Measurements from ENCODE around the gene SLC51B.

DNA sequence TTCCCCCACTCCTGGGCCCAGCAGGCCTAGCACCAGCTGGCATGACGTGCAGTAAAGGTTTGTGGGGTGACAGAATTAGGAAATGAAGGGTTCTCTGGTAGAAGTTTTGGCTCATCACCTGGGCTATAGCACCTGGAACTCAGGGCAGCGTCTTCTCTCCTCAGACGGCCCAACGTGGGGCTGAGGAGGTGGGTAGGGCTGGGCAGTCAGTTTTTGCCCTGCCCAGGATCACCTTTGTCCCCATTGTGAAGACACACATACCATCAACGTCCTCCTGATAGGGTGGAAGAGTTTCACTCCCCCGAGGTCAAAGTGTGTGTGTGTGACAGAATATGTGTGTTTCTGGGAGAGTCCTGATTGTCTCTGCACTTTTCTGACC is 43.4 kb downstream of the SLC51B start:
- no peak for TF ChIP-seq EZH2 (IDR thresholded peaks at IDR 0.05; ENCODE audit: borderline replicate concordance)
- TF ChIP-seq, protein P1, sequence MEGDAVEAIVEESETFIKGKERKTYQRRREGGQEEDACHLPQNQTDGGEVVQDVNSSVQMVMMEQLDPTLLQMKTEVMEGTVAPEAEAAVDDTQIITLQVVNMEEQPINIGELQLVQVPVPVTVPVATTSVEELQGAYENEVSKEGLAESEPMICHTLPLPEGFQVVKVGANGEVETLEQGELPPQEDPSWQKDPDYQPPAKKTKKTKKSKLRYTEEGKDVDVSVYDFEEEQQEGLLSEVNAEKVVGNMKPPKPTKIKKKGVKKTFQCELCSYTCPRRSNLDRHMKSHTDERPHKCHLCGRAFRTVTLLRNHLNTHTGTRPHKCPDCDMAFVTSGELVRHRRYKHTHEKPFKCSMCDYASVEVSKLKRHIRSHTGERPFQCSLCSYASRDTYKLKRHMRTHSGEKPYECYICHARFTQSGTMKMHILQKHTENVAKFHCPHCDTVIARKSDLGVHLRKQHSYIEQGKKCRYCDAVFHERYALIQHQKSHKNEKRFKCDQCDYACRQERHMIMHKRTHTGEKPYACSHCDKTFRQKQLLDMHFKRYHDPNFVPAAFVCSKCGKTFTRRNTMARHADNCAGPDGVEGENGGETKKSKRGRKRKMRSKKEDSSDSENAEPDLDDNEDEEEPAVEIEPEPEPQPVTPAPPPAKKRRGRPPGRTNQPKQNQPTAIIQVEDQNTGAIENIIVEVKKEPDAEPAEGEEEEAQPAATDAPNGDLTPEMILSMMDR (IDR thresholded peaks at IDR 0.05; ENCODE audit: poor library complexity), result no peak

All from hepatocyte (in vitro differentiated cells).